HG02571 (cell line): ENCODE data around the gene SNX30.
A peak's percentile ranks its signal among the peaks of the same experiment; 100 is the strongest.
"Not testable (repeated sequence)": the region's sequence is repeated elsewhere in the genome, so short reads cannot be mapped to it uniquely, and the experiment has no call there.

Experiments
- ATAC-seq: cut with Tn5 transposase; IDR thresholded peaks from one replicate; pipeline ENCODE4 v1.9.1; 2021; ENCODE audit warnings: mild to moderate bottlenecking, moderate library complexity; ENCODE audit not compliant: unreplicated experiment

The SNX30 gene

GRCh38 chr9:112750016-112750763, at the start of gene SNX30:
Gene SNX30 (plus strand): TSS chr9:112750760. CDS start chr9:112751002, 242 bp downstream.
- peak; percentile 81 for ATAC-seq

- no peak for ATAC-seq
Observed at GRCh38 chr9:112703304-112703703, 47.3 kb upstream of the SNX30 start.

- ATAC-seq: no peak
Observed at GRCh38 chr9:112705768-112706427, 44.7 kb upstream of the SNX30 start.

GRCh38 chr9:112711050-112711689, 39.4 kb upstream of the SNX30 start:
- no peak for ATAC-seq

GRCh38 chr9:112712678-112713077, 37.9 kb upstream of the SNX30 start:
- ATAC-seq: no peak

- peak; percentile 95 for ATAC-seq
Observed at GRCh38 chr9:112717661-112718331, 32.8 kb upstream of the SNX30 start, which contains the start of gene INIP. Gene INIP (minus strand): TSS chr9:112718117. CDS start chr9:112716485, 1,632 bp downstream.

- ATAC-seq: no peak
Observed at GRCh38 chr9:112719241-112719691, 31.3 kb upstream of the SNX30 start.

GRCh38 chr9:112719696-112720095, 30.9 kb upstream of the SNX30 start:
- no peak for ATAC-seq

- ATAC-seq: no peak
Observed at GRCh38 chr9:112720113-112720780, 30.3 kb upstream of the SNX30 start.

- ATAC-seq: not testable (repeated sequence)
Observed at GRCh38 chr9:112722749-112723148, 27.8 kb upstream of the SNX30 start.

- no peak for ATAC-seq
Observed at GRCh38 chr9:112725961-112726360, 24.6 kb upstream of the SNX30 start.

- ATAC-seq: no peak
Observed at GRCh38 chr9:112726428-112726827, 24.1 kb upstream of the SNX30 start.

GRCh38 chr9:112728401-112728800, 22.2 kb upstream of the SNX30 start:
- ATAC-seq: no peak

- no peak for ATAC-seq
Observed at GRCh38 chr9:112731971-112732370, 18.6 kb upstream of the SNX30 start.

GRCh38 chr9:112734892-112735291, 15.7 kb upstream of the SNX30 start:
- ATAC-seq: no peak

GRCh38 chr9:112743216-112743836, 7.2 kb upstream of the SNX30 start:
- no peak for ATAC-seq

- no peak for ATAC-seq
Observed at GRCh38 chr9:112744177-112744576, 6.4 kb upstream of the SNX30 start.

- ATAC-seq: no peak
Observed at GRCh38 chr9:112747094-112747493, 3.5 kb upstream of the SNX30 start.

GRCh38 chr9:112750764-112751055, 150 bp downstream of the SNX30 start:
- no peak for ATAC-seq

GRCh38 chr9:112751056-112751795, 666 bp downstream of the SNX30 start:
- peak; percentile 26 for ATAC-seq
